H9 (cell line): ENCODE data around the gene KBTBD2. TPM values are rescaled to one million over a fixed set of nuclear protein-coding genes. Genes with fewer than 3 reads are reported as not detected.
"Not testable (repeated sequence)": the region's sequence is repeated elsewhere in the genome, so short reads cannot be mapped to it uniquely, and the experiment has no call there.

ENCODE experiments used
- DNase-seq: peaks from one replicate; pipeline ENCODE4 v3.0.0-alpha.2; 2017
- H2AFZ ChIP-seq: one replicate; pipeline ENCODE4 v1.6.1; 2013; ENCODE audit warnings: mild to moderate bottlenecking, low read length, control low read depth, moderate library complexity
- H2AK5ac ChIP-seq: 2 replicates; pipeline ENCODE4 v1.6.1; 2013; ENCODE audit warnings: low read length, control low read depth, mixed read lengths; ENCODE audit not compliant: insufficient read length
- H2BK120ac ChIP-seq: one replicate; pipeline ENCODE4 v1.6.1; 2013; ENCODE audit warnings: low read depth, mild to moderate bottlenecking, low read length, control low read depth, inconsistent platforms; ENCODE audit not compliant: poor library complexity, severe bottlenecking
- H2BK12ac ChIP-seq: 2 replicates; pipeline ENCODE4 v1.6.1; 2013; ENCODE audit warnings: low read length, control low read depth, mixed read lengths, low read depth; ENCODE audit not compliant: insufficient read length
- H2BK15ac ChIP-seq: 2 replicates; pipeline ENCODE4 v1.6.1; 2013; ENCODE audit warnings: low read depth, low read length, control low read depth
- H2BK20ac ChIP-seq: one replicate; pipeline ENCODE4 v1.6.1; 2013; ENCODE audit warnings: low read depth, mild to moderate bottlenecking, low read length, control low read depth, inconsistent platforms; ENCODE audit not compliant: poor library complexity, severe bottlenecking
- H2BK5ac ChIP-seq: 2 replicates; pipeline ENCODE4 v1.6.1; 2013; ENCODE audit warnings: low read length, control low read depth, mixed read lengths; ENCODE audit not compliant: insufficient read length
- H3K14ac ChIP-seq: 2 replicates; pipeline ENCODE4 v1.6.1; 2013; ENCODE audit warnings: low read length, control low read depth; ENCODE audit not compliant: insufficient read depth
- H3K18ac ChIP-seq: 2 replicates; pipeline ENCODE4 v1.6.1; 2013; ENCODE audit warnings: low read depth, mild to moderate bottlenecking, mixed read lengths, low read length, control low read depth; ENCODE audit not compliant: insufficient read length
- H3K23ac ChIP-seq: 2 replicates; pipeline ENCODE4 v1.6.1; 2013; ENCODE audit warnings: low read length, control low read depth, mixed read lengths, low read depth; ENCODE audit not compliant: insufficient read length
- H3K23me2 ChIP-seq: 2 replicates; pipeline ENCODE4 v1.6.1; 2013; ENCODE audit warnings: low read depth, mild to moderate bottlenecking, mixed read lengths, low read length, control low read depth; ENCODE audit not compliant: insufficient read length, poor library complexity, severe bottlenecking
- H3K27ac ChIP-seq: 2 replicates; pipeline ENCODE4 v1.5.1; 2013; ENCODE audit warnings: low read length, control low read depth, mixed read lengths, low read depth; ENCODE audit not compliant: insufficient read length
- H3K27me3 ChIP-seq: 2 replicates; pipeline ENCODE4 v1.6.1; 2013; ENCODE audit warnings: low read length, control low read depth, inconsistent platforms; ENCODE audit not compliant: insufficient read depth
- H3K4ac ChIP-seq: 2 replicates; pipeline ENCODE4 v1.6.1; 2013; ENCODE audit warnings: low read depth, mild to moderate bottlenecking, control low read depth, inconsistent platforms, low read length, moderate library complexity
- H3K4me1 ChIP-seq: 2 replicates; pipeline ENCODE4 v1.6.1; 2013; ENCODE audit warnings: low read length, control low read depth, inconsistent platforms; ENCODE audit not compliant: insufficient read depth
- H3K4me2 ChIP-seq: 2 replicates; pipeline ENCODE4 v1.6.1; 2013; ENCODE audit warnings: low read length, control low read depth, mixed read lengths; ENCODE audit not compliant: insufficient read length, insufficient read depth
- H3K56ac ChIP-seq: 2 replicates; pipeline ENCODE4 v1.6.1; 2013; ENCODE audit warnings: low read depth, mild to moderate bottlenecking, mixed read lengths, low read length, control low read depth; ENCODE audit not compliant: insufficient read length
- H3K79me1 ChIP-seq: 2 replicates; pipeline ENCODE4 v1.6.1; 2013; ENCODE audit warnings: low read depth, mild to moderate bottlenecking, moderate library complexity, low read length, control low read depth, inconsistent platforms; ENCODE audit not compliant: insufficient read depth, poor library complexity, severe bottlenecking
- H3K79me2 ChIP-seq: 2 replicates; pipeline ENCODE4 v1.6.1; 2013; ENCODE audit warnings: low read length, control low read depth, inconsistent platforms; ENCODE audit not compliant: insufficient read depth
- H3K9ac ChIP-seq: 2 replicates; pipeline ENCODE4 v1.6.1; 2013; ENCODE audit warnings: low read length, control low read depth, mixed read lengths; ENCODE audit not compliant: insufficient read length; ENCODE audit errors: extremely low read depth
- H3K9me3 ChIP-seq: one replicate; pipeline ENCODE4 v1.6.1; 2013; ENCODE audit warnings: low read depth, low read length, inconsistent platforms; ENCODE audit not compliant: control insufficient read depth
- H3T11ph ChIP-seq: one replicate; pipeline ENCODE4 v1.6.1; 2013; ENCODE audit warnings: mild to moderate bottlenecking, low read length, control low read depth, inconsistent platforms
- H4K20me1 ChIP-seq: one replicate; pipeline ENCODE4 v1.6.1; 2013; ENCODE audit not compliant: control insufficient read depth, insufficient read length, insufficient read depth
- H4K5ac ChIP-seq: 2 replicates; pipeline ENCODE4 v1.6.1; 2013; ENCODE audit warnings: low read depth, mild to moderate bottlenecking, mixed read lengths, low read length, control low read depth; ENCODE audit not compliant: insufficient read length
- H4K8ac ChIP-seq: replicated peaks from 2 replicates; pipeline ENCODE4 v1.6.1; 2013; ENCODE audit warnings: low read length, control low read depth, mixed read lengths, low read depth; ENCODE audit not compliant: insufficient read length
- H4K91ac ChIP-seq: 2 replicates; pipeline ENCODE4 v1.6.1; 2013; ENCODE audit warnings: low read depth, mild to moderate bottlenecking, moderate library complexity, mixed read lengths, low read length, control low read depth; ENCODE audit not compliant: insufficient read length
- H3K27ac Mint-ChIP-seq, 3 experiments: 2 replicates in 2 of 3; 3 replicates in 1 of 3; pipeline ENCODE4 v1.8.0; 2020 to 2021; ENCODE audit warnings: mixed read lengths in 3 of 3, mild to moderate bottlenecking in 1 of 3, moderate library complexity in 1 of 3
- H3K27me3 Mint-ChIP-seq: 2 replicates; pipeline ENCODE4 v1.8.0; 2021; ENCODE audit warnings: low read depth, mild to moderate bottlenecking, moderate library complexity, mixed read lengths
- H3K36me3 Mint-ChIP-seq, 3 experiments: 2 replicates in 2 of 3; 3 replicates in 1 of 3; pipeline ENCODE4 v1.8.0; 2020 to 2021; ENCODE audit warnings: low read depth in 3 of 3, mixed read lengths in 3 of 3; ENCODE audit not compliant: insufficient read depth in 1 of 3
- H3K4me1 Mint-ChIP-seq, 2 experiments: 2 replicates each; pipeline ENCODE4 v1.8.0; 2020; ENCODE audit warnings: mixed read lengths in 2 of 2
- H3K4me3 Mint-ChIP-seq, 2 experiments: 2 replicates in 1 of 2; 3 replicates in 1 of 2; pipeline ENCODE4 v1.8.0; 2020 to 2021; ENCODE audit warnings: mild to moderate bottlenecking in 2 of 2, mixed read lengths in 2 of 2, moderate library complexity in 1 of 2
- H3K9me3 Mint-ChIP-seq, 2 experiments: 2 replicates in 1 of 2; 3 replicates in 1 of 2; pipeline ENCODE4 v1.8.0; 2020; ENCODE audit warnings: mild to moderate bottlenecking in 2 of 2, mixed read lengths in 2 of 2, moderate library complexity in 1 of 2
- WGBS: extraction: QIAGEN DNeasy Blood & Tissue Kit; methylation state at CpG from one replicate; pipeline ENCODE4 v1.1.7; 2013; ENCODE audit warnings: missing lambda C conversion rate, low lambda C conversion rate, mixed read lengths; ENCODE audit not compliant: insufficient read length; ENCODE audit errors: extremely low coverage; 5-methylcytosine and 5-hydroxymethylcytosine counted together
- total RNA-seq: library from RNA; stranded (reverse); gene quantifications from 2 replicates; pipeline ENCODE4 v1.2.1, GENCODE V29; 2021

Gene KBTBD2
- total RNA-seq, 1 experiment from 2014 or later, result 34.2 TPM

DNA sequence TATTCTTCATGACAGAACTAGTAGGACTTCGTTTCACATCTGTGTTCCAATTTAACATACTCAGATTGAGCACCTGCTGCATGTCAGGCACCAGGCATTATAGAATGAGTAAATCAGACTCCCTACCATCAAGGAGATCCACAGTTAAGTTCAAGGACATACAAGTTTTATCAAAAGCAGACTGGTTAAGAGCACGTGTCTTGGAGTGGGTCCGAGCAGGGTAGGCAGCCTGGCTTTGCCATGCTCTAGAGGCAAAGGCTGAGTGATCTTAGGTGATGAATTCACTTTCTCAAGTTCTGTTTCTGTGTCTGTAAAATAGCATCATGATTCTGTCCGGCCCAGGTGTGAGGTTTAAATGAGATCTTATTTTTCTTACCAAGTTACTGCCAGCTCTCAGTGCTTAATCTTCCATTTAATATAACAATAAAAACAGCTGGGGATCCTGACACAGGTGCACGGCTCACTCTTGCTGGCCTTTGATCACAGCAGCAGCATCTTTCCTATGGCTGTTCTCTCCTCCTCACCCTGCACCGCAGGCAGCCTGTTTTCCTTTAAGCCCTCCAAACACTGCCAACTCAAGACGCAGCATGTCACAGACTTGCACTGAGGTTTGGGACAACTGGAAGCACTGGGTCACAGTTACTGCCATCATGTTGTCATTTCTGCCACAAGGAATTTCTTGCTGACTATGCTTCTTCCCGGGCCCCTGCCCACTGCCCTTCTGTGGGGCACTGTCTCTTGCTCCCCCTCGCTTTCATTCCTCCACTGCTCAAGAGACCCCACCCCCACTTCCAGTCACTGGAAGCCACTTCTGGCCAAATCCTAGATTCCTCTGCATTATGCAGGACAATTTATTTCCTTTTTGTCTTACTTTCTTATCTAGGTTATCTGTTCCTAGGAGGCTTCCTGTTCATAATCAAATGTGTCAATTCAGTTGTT, 35.5 kb downstream of the KBTBD2 start:
- H3K9ac ChIP-seq, H4K5ac ChIP-seq, H3K36me3 Mint-ChIP-seq, H4K8ac ChIP-seq, H3K4me1 ChIP-seq, H3T11ph ChIP-seq, H3K23ac ChIP-seq, H3K4me3 Mint-ChIP-seq, H2BK12ac ChIP-seq, H3K79me1 ChIP-seq, H3K9me3 ChIP-seq, H3K27ac ChIP-seq, H4K91ac ChIP-seq, H4K20me1 ChIP-seq, H3K4ac ChIP-seq, DNase-seq, H3K9me3 Mint-ChIP-seq, H2AK5ac ChIP-seq, H2BK15ac ChIP-seq, H3K79me2 ChIP-seq, H3K27ac Mint-ChIP-seq, H3K4me2 ChIP-seq, H2BK5ac ChIP-seq, H3K56ac ChIP-seq, H3K14ac ChIP-seq, H3K18ac ChIP-seq, H2BK120ac ChIP-seq, H2BK20ac ChIP-seq, H3K27me3 ChIP-seq, H2AFZ ChIP-seq, H3K23me2 ChIP-seq: not testable (repeated sequence)
- peaks cover 13% of the 10 kb centered on the region for H3K27me3 Mint-ChIP-seq
- peaks cover 13 to 16% of the 10 kb centered on the region in 2 experiments for H3K4me1 Mint-ChIP-seq
- WGBS, result no CpG with 5 or more reads among the region's 9 CpGs

GRCh38 chr7:32850654-32851053, 40.9 kb downstream of the KBTBD2 start:
- H2BK20ac ChIP-seq, result not testable (repeated sequence)
- WGBS, result no CpG with 5 or more reads among the region's 3 CpGs

More at GRCh38 chr7:32850654-32851053, 40.9 kb downstream of the KBTBD2 start:
- not testable (repeated sequence) for H3K23me2 ChIP-seq, H3K9ac ChIP-seq, H3K27me3 ChIP-seq, H3K4me3 Mint-ChIP-seq, H4K91ac ChIP-seq, H3K79me1 ChIP-seq, H3K4me1 ChIP-seq, DNase-seq, H4K20me1 ChIP-seq, H3K4ac ChIP-seq, H3K18ac ChIP-seq, H2BK120ac ChIP-seq, H2BK12ac ChIP-seq, H3K79me2 ChIP-seq, H3K9me3 Mint-ChIP-seq, H3K4me2 ChIP-seq, H3K27ac ChIP-seq, H2BK5ac ChIP-seq, H3K9me3 ChIP-seq, H3K36me3 Mint-ChIP-seq, H3K56ac ChIP-seq, H3K23ac ChIP-seq, H4K8ac ChIP-seq, H2AFZ ChIP-seq, H3K14ac ChIP-seq, H2AK5ac ChIP-seq, H3T11ph ChIP-seq, H2BK15ac ChIP-seq, H3K27ac Mint-ChIP-seq, H4K5ac ChIP-seq
- H3K4me1 Mint-ChIP-seq, result peaks cover 5 to 21% of the 10 kb centered on the region in 2 experiments
- peaks cover 10% of the 10 kb centered on the region for H3K27me3 Mint-ChIP-seq
